WTC11 (cell line): ENCODE measurements around the gene TCN2. TPM values are rescaled to one million over a fixed set of nuclear protein-coding genes. Genes with fewer than 3 reads are reported as not detected.
A peak's percentile ranks its signal among the peaks of the same experiment; 100 is the strongest.

Experiments used
- ATAC-seq: fragments of 200-7000 bp; cut with Tn5 transposase; 2 replicates; pipeline ENCODE4 v1.10.0; 2021; ENCODE audit warnings: mild to moderate bottlenecking, moderate library complexity
- CTCF ChIA-PET: fragments of 300-600 bp; sonication (Branson Sonifier 250); formaldehyde crosslinking; loops from one replicate; lab custom pipeline; 2021; ENCODE audit warnings: antibody characterized with exemption; lab: Charles Lee
- POLR2A ChIA-PET: fragments of 350-600 bp; sonication (Branson Sonifier 250); formaldehyde crosslinking; loops from one replicate; lab custom pipeline; 2021; ENCODE audit warnings: antibody characterized with exemption; lab: Charles Lee
- DNase-seq: peaks from one replicate; pipeline ENCODE4 v3.0.0; 2021; ENCODE audit warnings: low spot score
- H3K27ac Mint-ChIP-seq: 2 replicates; pipeline ENCODE4 v1.8.0; 2021; ENCODE audit warnings: mixed read lengths
- H3K27me3 Mint-ChIP-seq: 2 replicates; pipeline ENCODE4 v1.8.0; 2021; ENCODE audit warnings: low read depth, mild to moderate bottlenecking, moderate library complexity, mixed read lengths
- H3K36me3 Mint-ChIP-seq: 2 replicates; pipeline ENCODE4 v1.8.0; 2021; ENCODE audit warnings: mixed read lengths
- H3K4me1 Mint-ChIP-seq: 2 replicates; pipeline ENCODE4 v1.8.0; 2022; ENCODE audit warnings: mixed read lengths
- H3K4me3 Mint-ChIP-seq: 2 replicates; pipeline ENCODE4 v1.8.0; 2021; ENCODE audit warnings: mild to moderate bottlenecking, moderate library complexity, mixed read lengths
- H3K9me3 Mint-ChIP-seq: 2 replicates; pipeline ENCODE4 v1.8.0; 2021; ENCODE audit warnings: mixed read lengths
- IRF2 ChIP-seq: sonication (generic); formaldehyde crosslinking; IDR thresholded peaks from 2 replicates; pipeline ENCODE4 v1.8.0; 2022; ENCODE audit warnings: low read depth, missing genetic modification reagents, borderline replicate concordance
- JAZF1 ChIP-seq: fragments of 250-450 bp; sonication (Bioruptor Pico); IDR thresholded peaks from 2 replicates; pipeline ENCODE4 v1.9.0; 2021; ENCODE audit warnings: moderate library complexity, mild to moderate bottlenecking, inconsistent platforms
- NR1H2 ChIP-seq: sonication (generic); formaldehyde crosslinking; IDR thresholded peaks from 2 replicates; pipeline ENCODE4 v1.9.0; 2021; ENCODE audit warnings: mild to moderate bottlenecking, moderate library complexity, missing genetic modification reagents
- OVOL2 ChIP-seq: fragments of 250-450 bp; sonication (Bioruptor Pico); IDR thresholded peaks from 2 replicates; pipeline ENCODE4 v1.9.0; 2021; ENCODE audit warnings: mild to moderate bottlenecking, borderline replicate concordance
- SMAD4 ChIP-seq: sonication (generic); formaldehyde crosslinking; IDR thresholded peaks from 2 replicates; pipeline ENCODE4 v1.8.0; 2022; ENCODE audit warnings: mild to moderate bottlenecking, missing genetic modification reagents
- TEAD4 ChIP-seq: sonication (generic); formaldehyde crosslinking; IDR thresholded peaks from 2 replicates; pipeline ENCODE4 v1.8.0; 2022; ENCODE audit warnings: mild to moderate bottlenecking, missing genetic modification reagents
- ZBTB21 ChIP-seq: sonication (generic); formaldehyde crosslinking; IDR thresholded peaks from 2 replicates; pipeline ENCODE4 v1.8.1; 2023; ENCODE audit warnings: mild to moderate bottlenecking, missing genetic modification reagents, borderline replicate concordance
- ZNF121 ChIP-seq: sonication (generic); formaldehyde crosslinking; IDR thresholded peaks from 2 replicates; pipeline ENCODE4 v1.8.0; 2023; ENCODE audit warnings: missing genetic modification reagents
- ZNF138 ChIP-seq: sonication (generic); formaldehyde crosslinking; conservative IDR thresholded peaks from 2 replicates; pipeline ENCODE4 v1.8.1; 2022; ENCODE audit warnings: mild to moderate bottlenecking, moderate library complexity, missing genetic modification reagents
- total RNA-seq: library from RNA; stranded (reverse); gene quantifications from 3 replicates; pipeline ENCODE4 v1.2.3, GENCODE V29; 2021
- TF ChIP-seq, protein P1 (sequence below): sonication (generic); formaldehyde crosslinking; IDR thresholded peaks from 2 replicates; pipeline ENCODE4 v1.8.0; 2022; ENCODE audit warnings: mild to moderate bottlenecking, missing genetic modification reagents
- TF ChIP-seq, protein P2 (sequence below): fragments of 250-450 bp; sonication (Bioruptor Pico); IDR thresholded peaks from 2 replicates; pipeline ENCODE4 v1.9.0; 2021; ENCODE audit warnings: mild to moderate bottlenecking, borderline replicate concordance
- TF ChIP-seq, protein P3 (sequence below): sonication (generic); formaldehyde crosslinking; IDR thresholded peaks from 2 replicates; pipeline ENCODE4 v1.8.1; 2022; ENCODE audit warnings: low read depth, missing genetic modification reagents, borderline replicate concordance
- TF ChIP-seq, protein P4 (sequence below): sonication (generic); formaldehyde crosslinking; conservative IDR thresholded peaks from 2 replicates; pipeline ENCODE4 v1.8.1; 2022; ENCODE audit warnings: mild to moderate bottlenecking, missing genetic modification reagents
- TF ChIP-seq, protein P5 (sequence below): sonication (generic); formaldehyde crosslinking; IDR thresholded peaks from 2 replicates; pipeline ENCODE4 v1.8.1; 2023; ENCODE audit warnings: mild to moderate bottlenecking, missing genetic modification reagents
- TF ChIP-seq, protein P6 (sequence below): fragments of 250-450 bp; sonication (Bioruptor Pico); IDR thresholded peaks from 2 replicates; pipeline ENCODE4 v1.8.0; 2021; ENCODE audit warnings: mild to moderate bottlenecking
- TF ChIP-seq, protein P7 (sequence below): sonication (generic); formaldehyde crosslinking; IDR thresholded peaks from 2 replicates; pipeline ENCODE4 v1.8.0; 2022; ENCODE audit warnings: mild to moderate bottlenecking, missing genetic modification reagents
- TF ChIP-seq, protein P8 (sequence below): fragments of 250-450 bp; sonication (Bioruptor Pico); IDR thresholded peaks from 2 replicates; pipeline ENCODE4 v1.9.0; 2021; ENCODE audit warnings: mild to moderate bottlenecking
- TF ChIP-seq, protein P9 (sequence below): fragments of 200-600 bp; IDR thresholded peaks from 2 replicates; pipeline ENCODE4 v1.8.0; 2022; ENCODE audit warnings: antibody characterized with exemption
- TF ChIP-seq, protein P10 (sequence below): fragments of 250-450 bp; sonication (Bioruptor Pico); IDR thresholded peaks from 2 replicates; pipeline ENCODE4 v2.1.2; 2022; ENCODE audit warnings: mild to moderate bottlenecking, moderate library complexity
- TF ChIP-seq, protein P11 (sequence below): fragments of 250-450 bp; sonication (Bioruptor Pico); IDR thresholded peaks from 2 replicates; pipeline ENCODE4 v1.9.0; 2021; ENCODE audit warnings: moderate library complexity, mild to moderate bottlenecking, inconsistent platforms, borderline replicate concordance

Gene TCN2
- total RNA-seq, 1 experiment from 2014 or later = 39.0 TPM

DNA sequence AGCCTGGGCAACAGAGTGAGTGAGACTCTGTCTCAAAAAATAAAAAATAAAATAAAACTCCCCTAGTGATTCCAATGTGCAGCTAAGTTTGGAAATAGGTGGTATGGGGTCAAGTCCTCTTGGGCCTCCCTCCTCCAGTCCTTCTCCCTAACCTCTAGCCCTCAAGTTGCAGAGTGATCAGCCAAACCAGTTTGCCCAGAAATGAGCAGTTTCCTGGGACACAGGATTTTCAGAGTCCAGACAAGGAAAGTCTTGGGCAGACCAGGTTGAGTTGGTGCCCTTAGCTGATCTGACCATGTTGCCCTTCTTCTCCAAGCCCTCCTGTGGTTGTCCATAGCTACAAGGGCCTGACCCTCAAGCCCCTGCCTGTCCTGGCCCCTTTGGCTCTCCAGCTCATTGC lies 7.9 kb downstream of the TCN2 start (continued):
- TF ChIP-seq OVOL2 (CRISPR knock-in tag) (no peak), SMAD4 (CRISPR knock-in tag) (no peak), TEAD4 (CRISPR knock-in tag) (no peak), JAZF1 (CRISPR knock-in tag) (no peak)
- TF ChIP-seq, protein P1, sequence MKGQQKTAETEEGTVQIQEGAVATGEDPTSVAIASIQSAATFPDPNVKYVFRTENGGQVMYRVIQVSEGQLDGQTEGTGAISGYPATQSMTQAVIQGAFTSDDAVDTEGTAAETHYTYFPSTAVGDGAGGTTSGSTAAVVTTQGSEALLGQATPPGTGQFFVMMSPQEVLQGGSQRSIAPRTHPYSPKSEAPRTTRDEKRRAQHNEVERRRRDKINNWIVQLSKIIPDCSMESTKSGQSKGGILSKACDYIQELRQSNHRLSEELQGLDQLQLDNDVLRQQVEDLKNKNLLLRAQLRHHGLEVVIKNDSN (CRISPR knock-in tag) = no peak
- TF ChIP-seq, protein P2, sequence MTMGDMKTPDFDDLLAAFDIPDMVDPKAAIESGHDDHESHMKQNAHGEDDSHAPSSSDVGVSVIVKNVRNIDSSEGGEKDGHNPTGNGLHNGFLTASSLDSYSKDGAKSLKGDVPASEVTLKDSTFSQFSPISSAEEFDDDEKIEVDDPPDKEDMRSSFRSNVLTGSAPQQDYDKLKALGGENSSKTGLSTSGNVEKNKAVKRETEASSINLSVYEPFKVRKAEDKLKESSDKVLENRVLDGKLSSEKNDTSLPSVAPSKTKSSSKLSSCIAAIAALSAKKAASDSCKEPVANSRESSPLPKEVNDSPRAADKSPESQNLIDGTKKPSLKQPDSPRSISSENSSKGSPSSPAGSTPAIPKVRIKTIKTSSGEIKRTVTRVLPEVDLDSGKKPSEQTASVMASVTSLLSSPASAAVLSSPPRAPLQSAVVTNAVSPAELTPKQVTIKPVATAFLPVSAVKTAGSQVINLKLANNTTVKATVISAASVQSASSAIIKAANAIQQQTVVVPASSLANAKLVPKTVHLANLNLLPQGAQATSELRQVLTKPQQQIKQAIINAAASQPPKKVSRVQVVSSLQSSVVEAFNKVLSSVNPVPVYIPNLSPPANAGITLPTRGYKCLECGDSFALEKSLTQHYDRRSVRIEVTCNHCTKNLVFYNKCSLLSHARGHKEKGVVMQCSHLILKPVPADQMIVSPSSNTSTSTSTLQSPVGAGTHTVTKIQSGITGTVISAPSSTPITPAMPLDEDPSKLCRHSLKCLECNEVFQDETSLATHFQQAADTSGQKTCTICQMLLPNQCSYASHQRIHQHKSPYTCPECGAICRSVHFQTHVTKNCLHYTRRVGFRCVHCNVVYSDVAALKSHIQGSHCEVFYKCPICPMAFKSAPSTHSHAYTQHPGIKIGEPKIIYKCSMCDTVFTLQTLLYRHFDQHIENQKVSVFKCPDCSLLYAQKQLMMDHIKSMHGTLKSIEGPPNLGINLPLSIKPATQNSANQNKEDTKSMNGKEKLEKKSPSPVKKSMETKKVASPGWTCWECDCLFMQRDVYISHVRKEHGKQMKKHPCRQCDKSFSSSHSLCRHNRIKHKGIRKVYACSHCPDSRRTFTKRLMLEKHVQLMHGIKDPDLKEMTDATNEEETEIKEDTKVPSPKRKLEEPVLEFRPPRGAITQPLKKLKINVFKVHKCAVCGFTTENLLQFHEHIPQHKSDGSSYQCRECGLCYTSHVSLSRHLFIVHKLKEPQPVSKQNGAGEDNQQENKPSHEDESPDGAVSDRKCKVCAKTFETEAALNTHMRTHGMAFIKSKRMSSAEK (CRISPR knock-in tag) = no peak
- TF ChIP-seq, protein P3, sequence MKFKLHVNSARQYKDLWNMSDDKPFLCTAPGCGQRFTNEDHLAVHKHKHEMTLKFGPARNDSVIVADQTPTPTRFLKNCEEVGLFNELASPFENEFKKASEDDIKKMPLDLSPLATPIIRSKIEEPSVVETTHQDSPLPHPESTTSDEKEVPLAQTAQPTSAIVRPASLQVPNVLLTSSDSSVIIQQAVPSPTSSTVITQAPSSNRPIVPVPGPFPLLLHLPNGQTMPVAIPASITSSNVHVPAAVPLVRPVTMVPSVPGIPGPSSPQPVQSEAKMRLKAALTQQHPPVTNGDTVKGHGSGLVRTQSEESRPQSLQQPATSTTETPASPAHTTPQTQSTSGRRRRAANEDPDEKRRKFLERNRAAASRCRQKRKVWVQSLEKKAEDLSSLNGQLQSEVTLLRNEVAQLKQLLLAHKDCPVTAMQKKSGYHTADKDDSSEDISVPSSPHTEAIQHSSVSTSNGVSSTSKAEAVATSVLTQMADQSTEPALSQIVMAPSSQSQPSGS (CRISPR knock-in tag) = no peak
- TF ChIP-seq, all 79 proteins: peak for 0

DNA sequence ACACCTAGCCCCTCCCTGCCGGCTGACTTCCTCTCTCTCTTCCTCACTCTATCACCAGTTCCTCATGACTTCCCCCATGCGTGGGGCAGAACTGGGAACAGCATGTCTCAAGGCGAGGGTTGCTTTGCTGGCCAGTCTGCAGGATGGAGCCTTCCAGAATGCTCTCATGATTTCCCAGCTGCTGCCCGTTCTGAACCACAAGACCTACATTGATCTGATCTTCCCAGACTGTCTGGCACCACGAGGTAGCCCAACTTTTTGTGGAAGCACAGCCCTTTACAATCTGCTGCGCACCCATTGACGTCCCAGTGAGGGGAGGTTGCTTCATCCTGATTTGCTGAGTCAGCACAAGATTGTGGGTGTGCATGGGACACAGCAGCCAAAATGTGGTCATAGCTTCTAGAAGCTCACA lies 8.6 kb downstream of the TCN2 start:
- POLR2A ChIA-PET = no interaction called here
- ATAC-seq = no peak
- Mint-ChIP-seq H3K27ac (peak overlapping the region; percentile 15; the same call in 1 of the 2 replicates), H3K4me1 (no peaks in the 10 kb centered on the region), H3K27me3 (no peaks in the 10 kb centered on the region), H3K36me3 (peaks cover 56% of the 10 kb centered on the region), H3K4me3 (no peak overlapping the region), H3K9me3 (no peaks in the 10 kb centered on the region)
- no peak for DNase-seq
- CTCF ChIA-PET = no interaction called here
- no peak for TF ChIP-seq IRF2 (CRISPR knock-in tag)
- TF ChIP-seq, protein P4, sequence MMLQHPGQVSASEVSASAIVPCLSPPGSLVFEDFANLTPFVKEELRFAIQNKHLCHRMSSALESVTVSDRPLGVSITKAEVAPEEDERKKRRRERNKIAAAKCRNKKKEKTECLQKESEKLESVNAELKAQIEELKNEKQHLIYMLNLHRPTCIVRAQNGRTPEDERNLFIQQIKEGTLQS (CRISPR knock-in tag) = no peak
- TF ChIP-seq, protein P5, sequence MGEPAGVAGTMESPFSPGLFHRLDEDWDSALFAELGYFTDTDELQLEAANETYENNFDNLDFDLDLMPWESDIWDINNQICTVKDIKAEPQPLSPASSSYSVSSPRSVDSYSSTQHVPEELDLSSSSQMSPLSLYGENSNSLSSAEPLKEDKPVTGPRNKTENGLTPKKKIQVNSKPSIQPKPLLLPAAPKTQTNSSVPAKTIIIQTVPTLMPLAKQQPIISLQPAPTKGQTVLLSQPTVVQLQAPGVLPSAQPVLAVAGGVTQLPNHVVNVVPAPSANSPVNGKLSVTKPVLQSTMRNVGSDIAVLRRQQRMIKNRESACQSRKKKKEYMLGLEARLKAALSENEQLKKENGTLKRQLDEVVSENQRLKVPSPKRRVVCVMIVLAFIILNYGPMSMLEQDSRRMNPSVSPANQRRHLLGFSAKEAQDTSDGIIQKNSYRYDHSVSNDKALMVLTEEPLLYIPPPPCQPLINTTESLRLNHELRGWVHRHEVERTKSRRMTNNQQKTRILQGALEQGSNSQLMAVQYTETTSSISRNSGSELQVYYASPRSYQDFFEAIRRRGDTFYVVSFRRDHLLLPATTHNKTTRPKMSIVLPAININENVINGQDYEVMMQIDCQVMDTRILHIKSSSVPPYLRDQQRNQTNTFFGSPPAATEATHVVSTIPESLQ (CRISPR knock-in tag) = no peak
- no peak for TF ChIP-seq ZNF121 (CRISPR knock-in tag)
- TF ChIP-seq NR1H2 (CRISPR knock-in tag) = no peak
- TF ChIP-seq, protein P6, sequence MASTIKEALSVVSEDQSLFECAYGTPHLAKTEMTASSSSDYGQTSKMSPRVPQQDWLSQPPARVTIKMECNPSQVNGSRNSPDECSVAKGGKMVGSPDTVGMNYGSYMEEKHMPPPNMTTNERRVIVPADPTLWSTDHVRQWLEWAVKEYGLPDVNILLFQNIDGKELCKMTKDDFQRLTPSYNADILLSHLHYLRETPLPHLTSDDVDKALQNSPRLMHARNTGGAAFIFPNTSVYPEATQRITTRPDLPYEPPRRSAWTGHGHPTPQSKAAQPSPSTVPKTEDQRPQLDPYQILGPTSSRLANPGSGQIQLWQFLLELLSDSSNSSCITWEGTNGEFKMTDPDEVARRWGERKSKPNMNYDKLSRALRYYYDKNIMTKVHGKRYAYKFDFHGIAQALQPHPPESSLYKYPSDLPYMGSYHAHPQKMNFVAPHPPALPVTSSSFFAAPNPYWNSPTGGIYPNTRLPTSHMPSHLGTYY (CRISPR knock-in tag) = no peak
- TF ChIP-seq, protein P7, sequence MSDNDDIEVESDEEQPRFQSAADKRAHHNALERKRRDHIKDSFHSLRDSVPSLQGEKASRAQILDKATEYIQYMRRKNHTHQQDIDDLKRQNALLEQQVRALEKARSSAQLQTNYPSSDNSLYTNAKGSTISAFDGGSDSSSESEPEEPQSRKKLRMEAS (CRISPR knock-in tag) = no peak
- TF ChIP-seq, protein P8, sequence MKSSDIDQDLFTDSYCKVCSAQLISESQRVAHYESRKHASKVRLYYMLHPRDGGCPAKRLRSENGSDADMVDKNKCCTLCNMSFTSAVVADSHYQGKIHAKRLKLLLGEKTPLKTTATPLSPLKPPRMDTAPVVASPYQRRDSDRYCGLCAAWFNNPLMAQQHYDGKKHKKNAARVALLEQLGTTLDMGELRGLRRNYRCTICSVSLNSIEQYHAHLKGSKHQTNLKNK = no peak
- TF ChIP-seq, protein P9, sequence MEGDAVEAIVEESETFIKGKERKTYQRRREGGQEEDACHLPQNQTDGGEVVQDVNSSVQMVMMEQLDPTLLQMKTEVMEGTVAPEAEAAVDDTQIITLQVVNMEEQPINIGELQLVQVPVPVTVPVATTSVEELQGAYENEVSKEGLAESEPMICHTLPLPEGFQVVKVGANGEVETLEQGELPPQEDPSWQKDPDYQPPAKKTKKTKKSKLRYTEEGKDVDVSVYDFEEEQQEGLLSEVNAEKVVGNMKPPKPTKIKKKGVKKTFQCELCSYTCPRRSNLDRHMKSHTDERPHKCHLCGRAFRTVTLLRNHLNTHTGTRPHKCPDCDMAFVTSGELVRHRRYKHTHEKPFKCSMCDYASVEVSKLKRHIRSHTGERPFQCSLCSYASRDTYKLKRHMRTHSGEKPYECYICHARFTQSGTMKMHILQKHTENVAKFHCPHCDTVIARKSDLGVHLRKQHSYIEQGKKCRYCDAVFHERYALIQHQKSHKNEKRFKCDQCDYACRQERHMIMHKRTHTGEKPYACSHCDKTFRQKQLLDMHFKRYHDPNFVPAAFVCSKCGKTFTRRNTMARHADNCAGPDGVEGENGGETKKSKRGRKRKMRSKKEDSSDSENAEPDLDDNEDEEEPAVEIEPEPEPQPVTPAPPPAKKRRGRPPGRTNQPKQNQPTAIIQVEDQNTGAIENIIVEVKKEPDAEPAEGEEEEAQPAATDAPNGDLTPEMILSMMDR = no peak
- TF ChIP-seq, protein P10, sequence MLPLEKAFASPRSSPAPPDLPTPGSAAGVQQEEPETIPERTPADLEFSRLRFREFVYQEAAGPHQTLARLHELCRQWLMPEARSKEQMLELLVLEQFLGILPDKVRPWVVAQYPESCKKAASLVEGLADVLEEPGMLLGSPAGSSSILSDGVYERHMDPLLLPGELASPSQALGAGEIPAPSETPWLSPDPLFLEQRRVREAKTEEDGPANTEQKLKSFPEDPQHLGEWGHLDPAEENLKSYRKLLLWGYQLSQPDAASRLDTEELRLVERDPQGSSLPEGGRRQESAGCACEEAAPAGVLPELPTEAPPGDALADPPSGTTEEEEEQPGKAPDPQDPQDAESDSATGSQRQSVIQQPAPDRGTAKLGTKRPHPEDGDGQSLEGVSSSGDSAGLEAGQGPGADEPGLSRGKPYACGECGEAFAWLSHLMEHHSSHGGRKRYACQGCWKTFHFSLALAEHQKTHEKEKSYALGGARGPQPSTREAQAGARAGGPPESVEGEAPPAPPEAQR (CRISPR knock-in tag) = no peak
- TF ChIP-seq, protein P11, sequence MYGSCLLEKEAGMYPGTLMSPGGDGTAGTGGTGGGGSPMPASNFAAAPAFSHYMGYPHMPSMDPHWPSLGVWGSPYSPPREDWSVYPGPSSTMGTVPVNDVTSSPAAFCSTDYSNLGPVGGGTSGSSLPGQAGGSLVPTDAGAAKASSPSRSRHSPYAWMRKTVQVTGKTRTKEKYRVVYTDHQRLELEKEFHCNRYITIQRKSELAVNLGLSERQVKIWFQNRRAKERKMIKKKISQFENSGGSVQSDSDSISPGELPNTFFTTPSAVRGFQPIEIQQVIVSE (CRISPR knock-in tag) = no peak
- TF ChIP-seq ZNF138 = no peak
- no peak for TF ChIP-seq ZBTB21
